Measurements from ENCODE around the gene KIFC3. TPM values are rescaled to one million over a fixed set of nuclear protein-coding genes. Genes with fewer than 3 reads are reported as not detected.
A peak's percentile ranks its signal among the peaks of the same experiment; 100 is the strongest.

The KIFC3 gene
- polyA plus RNA-seq, 1 experiment, result 60.5 TPM

- ChIA-PET POLR2A (interaction anchor here (0.6 to 0.7 kb wide), 2 partner anchors 30 to 72 kb away, joined by 4 to 12 read pairs; no protein-coding TSS in a partner anchor), CTCF (interaction anchor here (0.7 to 1.9 kb wide), 4 partner anchors 42 to 56 kb away, joined by 3 to 6 read pairs (median 3); no protein-coding TSS in a partner anchor)
- no peaks in the 10 kb centered on the region for H3K36me3 ChIP-seq (ENCODE audit: control insufficient read depth, insufficient read depth, low read length)
- DNase-seq (ENCODE audit: low read depth), result peak; percentile 96
- H3K4me3 ChIP-seq (ENCODE audit: low read depth, low read length), result no peak overlapping the region
- no peaks in the 10 kb centered on the region for H3K27me3 ChIP-seq (ENCODE audit: control insufficient read depth, insufficient read depth, low read length)
- no peak for TF ChIP-seq CTCF (IDR thresholded peaks at IDR 0.05; ENCODE audit: insufficient read depth, low read depth, low read length)
These were observed 5.8 kb upstream of the KIFC3 start for GRCh38 chr16:57807968-57808528.

GRCh38 chr16:57807252-57807967 lies 5.1 kb upstream of the KIFC3 start:
- Histone ChIP-seq H3K27me3 (ENCODE audit: control insufficient read depth, insufficient read depth, low read length) (no peaks in the 10 kb centered on the region), H3K36me3 (ENCODE audit: control insufficient read depth, insufficient read depth, low read length) (no peaks in the 10 kb centered on the region), H3K4me3 (ENCODE audit: low read depth, low read length) (no peak overlapping the region)
- CTCF ChIA-PET, result interaction anchor here (1.0 to 1.9 kb wide), 4 partner anchors 9 to 56 kb away, joined by 3 to 6 read pairs (median 3); no protein-coding TSS in a partner anchor
- DNase-seq (ENCODE audit: low read depth), result no peak
- POLR2A ChIA-PET, result interaction anchor here (0.6 kb wide), 1 partner anchor 30 kb away, joined by 4 read pairs; no protein-coding TSS in a partner anchor
- no peak for TF ChIP-seq CTCF (IDR thresholded peaks at IDR 0.05; ENCODE audit: insufficient read depth, low read depth, low read length)

GRCh38 chr16:57805176-57805575 lies 2.9 kb upstream of the KIFC3 start:
- H3K36me3 ChIP-seq (ENCODE audit: control insufficient read depth, insufficient read depth, low read length), result peaks cover 1% of the 10 kb centered on the region
- H3K27me3 ChIP-seq (ENCODE audit: control insufficient read depth, insufficient read depth, low read length), result no peaks in the 10 kb centered on the region
- CTCF ChIA-PET, result interaction anchor here (2.3 kb wide), 1 partner anchor 58 kb away, joined by 6 read pairs; no protein-coding TSS in a partner anchor
- no peak for DNase-seq (ENCODE audit: low read depth)
- no peak for TF ChIP-seq CTCF (IDR thresholded peaks at IDR 0.05; ENCODE audit: insufficient read depth, low read depth, low read length)
- no peak overlapping the region for H3K4me3 ChIP-seq (ENCODE audit: low read depth, low read length)
- POLR2A ChIA-PET, result no interaction called here

GRCh38 chr16:57804111-57804837 lies 2.0 kb upstream of the KIFC3 start:
- TF ChIP-seq CTCF (IDR thresholded peaks at IDR 0.05; ENCODE audit: insufficient read depth, low read depth, low read length), result no peak
- Histone ChIP-seq H3K27me3 (ENCODE audit: control insufficient read depth, insufficient read depth, low read length) (no peaks in the 10 kb centered on the region), H3K4me3 (ENCODE audit: low read depth, low read length) (no peak overlapping the region), H3K36me3 (ENCODE audit: control insufficient read depth, insufficient read depth, low read length) (peaks cover 2% of the 10 kb centered on the region)
- ChIA-PET CTCF (interaction anchor here (0.5 to 2.3 kb wide), 3 partner anchors 17 to 59 kb away, joined by 3 to 6 read pairs (median 3); no protein-coding TSS in a partner anchor), POLR2A (no interaction called here)
- DNase-seq (ENCODE audit: low read depth), result no peak

Measured in BJ (cell line).